ENCODE measurements around the gene COPA. TPM values are rescaled to one million over a fixed set of nuclear protein-coding genes. Genes with fewer than 3 reads are reported as not detected.

The COPA gene
- polyA plus RNA-seq, 1 of the 3 experiments (the other 2 are of a cell fraction): 91.4 TPM

DNA sequence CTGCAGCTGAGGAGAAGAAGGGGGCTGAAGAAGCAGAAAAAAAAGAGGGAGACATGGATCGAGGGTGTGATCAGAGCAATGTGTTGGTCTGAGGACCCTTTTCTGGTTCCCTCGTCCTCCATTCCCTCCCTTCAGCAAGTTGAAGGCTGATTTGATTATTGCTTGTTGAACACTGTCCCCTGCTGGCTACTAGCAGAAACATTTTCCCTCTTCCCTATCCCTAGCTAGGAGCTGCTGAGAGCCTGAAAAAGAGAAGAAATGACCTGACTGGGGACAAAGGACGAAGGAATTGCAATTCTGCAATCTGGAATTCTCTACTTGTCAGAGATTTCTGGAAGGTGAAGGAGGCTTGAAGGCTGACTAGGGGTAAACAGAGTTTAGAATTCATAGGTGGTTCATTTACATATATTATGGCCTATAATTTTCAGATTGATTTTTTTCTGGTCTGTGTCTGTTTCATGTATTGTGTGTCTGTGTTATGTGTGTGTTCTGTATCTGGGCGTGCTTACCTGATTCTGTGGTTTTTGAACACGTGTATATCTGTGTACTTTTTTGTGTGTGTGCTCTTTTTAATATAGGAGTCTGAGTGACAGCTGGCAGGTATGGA is 33.6 kb upstream of the COPA start:
- POLR2A ChIA-PET: interaction anchor here (1.3 to 1.4 kb wide), 2 partner anchors 26 to 40 kb away, joined by 3 read pairs; no protein-coding TSS in a partner anchor
- H2AFZ ChIP-seq (ENCODE audit: low read depth): no peak overlapping the region

DNA sequence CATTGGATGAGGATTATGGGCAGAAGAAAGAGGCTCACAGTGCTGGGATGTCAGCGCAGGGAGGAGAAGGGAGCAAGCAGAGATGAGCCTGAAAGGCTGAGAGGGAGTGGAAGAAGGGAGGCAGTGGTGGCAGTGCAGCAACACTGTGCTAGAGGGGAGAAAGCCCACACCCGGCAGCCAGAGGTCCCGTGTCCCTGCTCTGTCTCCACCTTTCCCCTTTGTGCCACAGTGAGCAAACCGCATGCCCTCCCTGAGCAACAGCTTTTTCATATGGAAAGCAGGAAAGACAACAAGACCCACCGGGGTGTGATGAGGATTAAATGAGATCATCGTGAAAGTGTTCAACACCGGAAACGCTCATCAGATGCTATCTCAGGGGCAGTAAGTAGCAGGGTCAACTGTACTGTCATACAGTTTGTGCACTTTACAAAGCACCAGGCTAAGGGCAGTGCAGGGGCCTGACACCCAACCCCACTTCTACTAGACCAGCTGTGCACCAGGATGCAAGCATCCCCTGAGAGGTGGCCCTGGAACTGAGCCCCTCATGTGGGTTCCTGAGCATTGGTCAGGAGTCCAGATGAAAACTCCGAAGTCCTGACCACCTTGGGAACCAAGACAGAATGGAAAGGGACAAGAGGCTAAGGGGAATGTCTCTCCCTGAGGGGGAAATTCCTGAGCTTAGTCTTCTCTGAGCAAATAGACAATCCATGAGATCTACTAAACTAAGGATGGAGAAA is 32.9 kb upstream of the COPA start:
- Histone ChIP-seq H3F3A (replicated peaks; ENCODE audit: insufficient read depth) (no peaks in the 10 kb centered on the region), H3K9ac (no peak overlapping the region), H3K27ac (ENCODE audit: low read depth in 2 of 2, low read length in 1 of 2) (no peak overlapping the region), H3K4me2 (0 out of 2 replicates have a peak overlapping the region, but pooled peaks have one; percentile 11), H4K20me1 (ENCODE audit: insufficient read depth) (no peaks in the 10 kb centered on the region), H3K27me3 (ENCODE audit: insufficient read depth) (no peaks in the 10 kb centered on the region), H3K9me3 (no peaks in the 10 kb centered on the region), H3K4me1 (ENCODE audit: control insufficient read depth in 1 of 2, insufficient read depth in 2 of 2, low read depth in 1 of 2, low read length in 1 of 2) (peaks cover 0 to 9% of the 10 kb centered on the region in 2 experiments; a peak in 2 of 4 replicates), H3K36me3 (replicated peaks in 1 of 2; ENCODE audit: control insufficient read depth in 1 of 2, insufficient read depth in 2 of 2, low read length in 1 of 2) (no peaks in the 10 kb centered on the region), H3K4me3 (ENCODE audit: low read depth in 2 of 2, low read length in 1 of 2) (no peak overlapping the region), H3K79me2 (ENCODE audit: insufficient read depth) (no peaks in the 10 kb centered on the region), H2AFZ (ENCODE audit: low read depth) (no peak overlapping the region; the same call in 1 of the 2 replicates), H3K9me2 (no peaks in the 10 kb centered on the region)
- CTCF ChIA-PET: interaction anchor here (0.6 to 8.4 kb wide), 34 partner anchors 12 to 352 kb away, joined by 3 to 100 read pairs (median 6); partner anchors contain the start of genes IGSF8, NCSTN, NHLH1 and PEX19
- DNase-seq: no peak
- POLR2A ChIA-PET: interaction anchor here (1.3 kb wide), 1 partner anchor 40 kb away, joined by 3 read pairs; no protein-coding TSS in a partner anchor
- 46% methylated on average over 9 of the region's 9 CpGs for WGBS (ENCODE audit: low lambda C conversion rate)
- no peak for TF ChIP-seq POLR2AphosphoS5 (IDR thresholded peaks at IDR 0.05; ENCODE audit: low read depth, low read length)
- no peak for TF ChIP-seq FOXJ3 (CRISPR knock-in tag; IDR thresholded peaks at IDR 0.05)
- TF ChIP-seq, protein P1, sequence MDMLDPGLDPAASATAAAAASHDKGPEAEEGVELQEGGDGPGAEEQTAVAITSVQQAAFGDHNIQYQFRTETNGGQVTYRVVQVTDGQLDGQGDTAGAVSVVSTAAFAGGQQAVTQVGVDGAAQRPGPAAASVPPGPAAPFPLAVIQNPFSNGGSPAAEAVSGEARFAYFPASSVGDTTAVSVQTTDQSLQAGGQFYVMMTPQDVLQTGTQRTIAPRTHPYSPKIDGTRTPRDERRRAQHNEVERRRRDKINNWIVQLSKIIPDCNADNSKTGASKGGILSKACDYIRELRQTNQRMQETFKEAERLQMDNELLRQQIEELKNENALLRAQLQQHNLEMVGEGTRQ (IDR thresholded peaks at IDR 0.05; ENCODE audit: borderline replicate concordance, low read depth, low read length): no peak
- no peak for TF ChIP-seq RXRA (IDR thresholded peaks at IDR 0.05; ENCODE audit: borderline replicate concordance, low read depth)
- TF ChIP-seq CHD2 (IDR thresholded peaks at IDR 0.05; ENCODE audit: low read length, partially characterized antibody): no peak
- TF ChIP-seq TAF1 (IDR thresholded peaks at IDR 0.05; ENCODE audit: borderline replicate concordance, low read depth, low read length): no peak
- TF ChIP-seq MXI1 (IDR thresholded peaks at IDR 0.05; ENCODE audit: low read depth, low read length): no peak
- TF ChIP-seq, protein P2, sequence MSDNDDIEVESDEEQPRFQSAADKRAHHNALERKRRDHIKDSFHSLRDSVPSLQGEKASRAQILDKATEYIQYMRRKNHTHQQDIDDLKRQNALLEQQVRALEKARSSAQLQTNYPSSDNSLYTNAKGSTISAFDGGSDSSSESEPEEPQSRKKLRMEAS (IDR thresholded peaks at IDR 0.05; ENCODE audit: low read depth): no peak
- no peak for TF ChIP-seq FOSL2 (IDR thresholded peaks at IDR 0.05; ENCODE audit: borderline replicate concordance, low read depth)
- TF ChIP-seq, protein P3, sequence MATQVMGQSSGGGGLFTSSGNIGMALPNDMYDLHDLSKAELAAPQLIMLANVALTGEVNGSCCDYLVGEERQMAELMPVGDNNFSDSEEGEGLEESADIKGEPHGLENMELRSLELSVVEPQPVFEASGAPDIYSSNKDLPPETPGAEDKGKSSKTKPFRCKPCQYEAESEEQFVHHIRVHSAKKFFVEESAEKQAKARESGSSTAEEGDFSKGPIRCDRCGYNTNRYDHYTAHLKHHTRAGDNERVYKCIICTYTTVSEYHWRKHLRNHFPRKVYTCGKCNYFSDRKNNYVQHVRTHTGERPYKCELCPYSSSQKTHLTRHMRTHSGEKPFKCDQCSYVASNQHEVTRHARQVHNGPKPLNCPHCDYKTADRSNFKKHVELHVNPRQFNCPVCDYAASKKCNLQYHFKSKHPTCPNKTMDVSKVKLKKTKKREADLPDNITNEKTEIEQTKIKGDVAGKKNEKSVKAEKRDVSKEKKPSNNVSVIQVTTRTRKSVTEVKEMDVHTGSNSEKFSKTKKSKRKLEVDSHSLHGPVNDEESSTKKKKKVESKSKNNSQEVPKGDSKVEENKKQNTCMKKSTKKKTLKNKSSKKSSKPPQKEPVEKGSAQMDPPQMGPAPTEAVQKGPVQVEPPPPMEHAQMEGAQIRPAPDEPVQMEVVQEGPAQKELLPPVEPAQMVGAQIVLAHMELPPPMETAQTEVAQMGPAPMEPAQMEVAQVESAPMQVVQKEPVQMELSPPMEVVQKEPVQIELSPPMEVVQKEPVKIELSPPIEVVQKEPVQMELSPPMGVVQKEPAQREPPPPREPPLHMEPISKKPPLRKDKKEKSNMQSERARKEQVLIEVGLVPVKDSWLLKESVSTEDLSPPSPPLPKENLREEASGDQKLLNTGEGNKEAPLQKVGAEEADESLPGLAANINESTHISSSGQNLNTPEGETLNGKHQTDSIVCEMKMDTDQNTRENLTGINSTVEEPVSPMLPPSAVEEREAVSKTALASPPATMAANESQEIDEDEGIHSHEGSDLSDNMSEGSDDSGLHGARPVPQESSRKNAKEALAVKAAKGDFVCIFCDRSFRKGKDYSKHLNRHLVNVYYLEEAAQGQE (IDR thresholded peaks at IDR 0.05; ENCODE audit: low read depth, low read length): no peak

More for the DNA sequence above, 33.6 kb upstream of the COPA start:
- Histone ChIP-seq H3K9me2 (no peaks in the 10 kb centered on the region), H3K27me3 (ENCODE audit: insufficient read depth) (no peaks in the 10 kb centered on the region), H3K27ac (ENCODE audit: low read depth in 2 of 2, low read length in 1 of 2) (no peak overlapping the region), H3K4me1 (ENCODE audit: control insufficient read depth in 1 of 2, insufficient read depth in 2 of 2, low read depth in 1 of 2, low read length in 1 of 2) (peaks cover 0 to 9% of the 10 kb centered on the region in 2 experiments; a peak in 2 of 4 replicates), H3K36me3 (replicated peaks in 1 of 2; ENCODE audit: control insufficient read depth in 1 of 2, insufficient read depth in 2 of 2, low read length in 1 of 2) (no peaks in the 10 kb centered on the region), H4K20me1 (ENCODE audit: insufficient read depth) (no peaks in the 10 kb centered on the region), H3K9ac (no peak overlapping the region), H3K4me3 (ENCODE audit: low read depth in 2 of 2, low read length in 1 of 2) (no peak overlapping the region; a peak in 1 of 4 replicates), H3K9me3 (no peaks in the 10 kb centered on the region), H3F3A (replicated peaks; ENCODE audit: insufficient read depth) (no peaks in the 10 kb centered on the region), H3K79me2 (ENCODE audit: insufficient read depth) (no peaks in the 10 kb centered on the region), H3K4me2 (0 out of 2 replicates have a peak overlapping the region, but pooled peaks have one; percentile 11)
- CTCF ChIA-PET: interaction anchor here (0.6 to 8.4 kb wide), 42 partner anchors 9 to 843 kb away, joined by 3 to 100 read pairs (median 4); partner anchors contain the start of genes DCAF8, IGSF8, NCSTN and NHLH1
- 2% methylated on average over 5 of the region's 5 CpGs for WGBS (ENCODE audit: low lambda C conversion rate)
- peak; percentile 79 for DNase-seq
- TF ChIP-seq RAD21 (IDR thresholded peaks at IDR 0.05; ENCODE audit: low read length): peak; percentile 92
- TF ChIP-seq MEF2A (IDR thresholded peaks at IDR 0.05; ENCODE audit: borderline replicate concordance, low read depth): no peak
- peak; percentile 73 for TF ChIP-seq SMC3 (IDR thresholded peaks at IDR 0.05; ENCODE audit: low read depth, low read length)
- TF ChIP-seq NRF1 (IDR thresholded peaks at IDR 0.05; ENCODE audit: low read depth, low read length): no peak
- TF ChIP-seq, protein P4, sequence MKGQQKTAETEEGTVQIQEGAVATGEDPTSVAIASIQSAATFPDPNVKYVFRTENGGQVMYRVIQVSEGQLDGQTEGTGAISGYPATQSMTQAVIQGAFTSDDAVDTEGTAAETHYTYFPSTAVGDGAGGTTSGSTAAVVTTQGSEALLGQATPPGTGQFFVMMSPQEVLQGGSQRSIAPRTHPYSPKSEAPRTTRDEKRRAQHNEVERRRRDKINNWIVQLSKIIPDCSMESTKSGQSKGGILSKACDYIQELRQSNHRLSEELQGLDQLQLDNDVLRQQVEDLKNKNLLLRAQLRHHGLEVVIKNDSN (IDR thresholded peaks at IDR 0.05; ENCODE audit: borderline replicate concordance, low read depth): no peak
- TF ChIP-seq, protein P5, sequence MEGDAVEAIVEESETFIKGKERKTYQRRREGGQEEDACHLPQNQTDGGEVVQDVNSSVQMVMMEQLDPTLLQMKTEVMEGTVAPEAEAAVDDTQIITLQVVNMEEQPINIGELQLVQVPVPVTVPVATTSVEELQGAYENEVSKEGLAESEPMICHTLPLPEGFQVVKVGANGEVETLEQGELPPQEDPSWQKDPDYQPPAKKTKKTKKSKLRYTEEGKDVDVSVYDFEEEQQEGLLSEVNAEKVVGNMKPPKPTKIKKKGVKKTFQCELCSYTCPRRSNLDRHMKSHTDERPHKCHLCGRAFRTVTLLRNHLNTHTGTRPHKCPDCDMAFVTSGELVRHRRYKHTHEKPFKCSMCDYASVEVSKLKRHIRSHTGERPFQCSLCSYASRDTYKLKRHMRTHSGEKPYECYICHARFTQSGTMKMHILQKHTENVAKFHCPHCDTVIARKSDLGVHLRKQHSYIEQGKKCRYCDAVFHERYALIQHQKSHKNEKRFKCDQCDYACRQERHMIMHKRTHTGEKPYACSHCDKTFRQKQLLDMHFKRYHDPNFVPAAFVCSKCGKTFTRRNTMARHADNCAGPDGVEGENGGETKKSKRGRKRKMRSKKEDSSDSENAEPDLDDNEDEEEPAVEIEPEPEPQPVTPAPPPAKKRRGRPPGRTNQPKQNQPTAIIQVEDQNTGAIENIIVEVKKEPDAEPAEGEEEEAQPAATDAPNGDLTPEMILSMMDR (IDR thresholded peaks at IDR 0.05): peak; percentile 93
- TF ChIP-seq FOXJ3 (CRISPR knock-in tag; IDR thresholded peaks at IDR 0.05): no peak
